GM18505 (cell line): Measurements from ENCODE around the gene SPI1.

Experiments used
- ATAC-seq: cut with Tn5 transposase; IDR thresholded peaks from one replicate; pipeline ENCODE4 v1.9.1; 2021; ENCODE audit not compliant: unreplicated experiment
- POLR2A ChIP-seq: IDR thresholded peaks from 4 replicates; pipeline ENCODE4 v1.6.1; 2011; ENCODE audit warnings: borderline replicate concordance; ENCODE audit not compliant: insufficient read depth, insufficient read length; ENCODE audit errors: extremely low read depth

The SPI1 gene

GRCh38 chr11:47387944-47388696, 9.8 kb upstream of the SPI1 start:
- TF ChIP-seq POLR2A: no peak
- no peak for ATAC-seq

GRCh38 chr11:47384498-47384897, 6.2 kb upstream of the SPI1 start:
- ATAC-seq: no peak
- TF ChIP-seq POLR2A: no peak

- no peak for TF ChIP-seq POLR2A
- no peak for ATAC-seq
Measured at GRCh38 chr11:47383071-47383470, 4.7 kb upstream of the SPI1 start.

- ATAC-seq: no peak
Measured at GRCh38 chr11:47380078-47380477, 1.7 kb upstream of the SPI1 start.

GRCh38 chr11:47379317-47379716, 970 bp upstream of the SPI1 start:
- no peak for ATAC-seq
- TF ChIP-seq POLR2A: no peak

More at GRCh38 chr11:47380078-47380477, 1.7 kb upstream of the SPI1 start:
- no peak for TF ChIP-seq POLR2A

GRCh38 chr11:47378836-47379170, 456 bp upstream of the SPI1 start:
- no peak for ATAC-seq
- TF ChIP-seq POLR2A: no peak

- no peak for ATAC-seq
- no peak for TF ChIP-seq POLR2A
Measured at GRCh38 chr11:47377571-47378009, 757 bp downstream of the SPI1 start.

- no peak for TF ChIP-seq POLR2A
- no peak for ATAC-seq
Measured at GRCh38 chr11:47376525-47377371, 1.6 kb downstream of the SPI1 start.

GRCh38 chr11:47376107-47376524, 2.2 kb downstream of the SPI1 start:
- ATAC-seq: no peak
- TF ChIP-seq POLR2A: no peak

- ATAC-seq: no peak
- TF ChIP-seq POLR2A: no peak
Measured at GRCh38 chr11:47375546-47376085, 2.7 kb downstream of the SPI1 start.

GRCh38 chr11:47375020-47375419, 3.3 kb downstream of the SPI1 start:
- TF ChIP-seq POLR2A: no peak
- no peak for ATAC-seq

- no peak for TF ChIP-seq POLR2A
Measured at GRCh38 chr11:47374720-47375019, 3.7 kb downstream of the SPI1 start.

GRCh38 chr11:47373876-47374719, 4.2 kb downstream of the SPI1 start:
- no peak for ATAC-seq
- no peak for TF ChIP-seq POLR2A

More at GRCh38 chr11:47374720-47375019, 3.7 kb downstream of the SPI1 start:
- no peak for ATAC-seq
